Right lobe of liver (tissue), 4 donors: Measurements from ENCODE around the gene RAB11FIP4.

Experiments used
- POLR2A ChIP-seq: fragments of 450-650 bp; IDR thresholded peaks from one replicate; pipeline ENCODE4 v1.6.1; 2017; ENCODE audit warnings: antibody characterized with exemption, mild to moderate bottlenecking
- TF ChIP-seq, protein P1 (sequence below), 4 donors: fragments of 200-600 bp in 3 of 4; fragments of 450-650 bp in 1 of 4; IDR thresholded peaks; one replicate each; pipeline versions ENCODE4 v1.5.1 to v1.8.0; 2016 to 2022; ENCODE audit warnings: antibody characterized with exemption in 4 of 4, mild to moderate bottlenecking in 2 of 4
- donor health status: DM: no; HTN: no; CAD: no.
- donor health status: DM: no; HTN: no; CAD: no.
- donor health status: DM: no; HTN: yes; CAD: no.

DNA sequence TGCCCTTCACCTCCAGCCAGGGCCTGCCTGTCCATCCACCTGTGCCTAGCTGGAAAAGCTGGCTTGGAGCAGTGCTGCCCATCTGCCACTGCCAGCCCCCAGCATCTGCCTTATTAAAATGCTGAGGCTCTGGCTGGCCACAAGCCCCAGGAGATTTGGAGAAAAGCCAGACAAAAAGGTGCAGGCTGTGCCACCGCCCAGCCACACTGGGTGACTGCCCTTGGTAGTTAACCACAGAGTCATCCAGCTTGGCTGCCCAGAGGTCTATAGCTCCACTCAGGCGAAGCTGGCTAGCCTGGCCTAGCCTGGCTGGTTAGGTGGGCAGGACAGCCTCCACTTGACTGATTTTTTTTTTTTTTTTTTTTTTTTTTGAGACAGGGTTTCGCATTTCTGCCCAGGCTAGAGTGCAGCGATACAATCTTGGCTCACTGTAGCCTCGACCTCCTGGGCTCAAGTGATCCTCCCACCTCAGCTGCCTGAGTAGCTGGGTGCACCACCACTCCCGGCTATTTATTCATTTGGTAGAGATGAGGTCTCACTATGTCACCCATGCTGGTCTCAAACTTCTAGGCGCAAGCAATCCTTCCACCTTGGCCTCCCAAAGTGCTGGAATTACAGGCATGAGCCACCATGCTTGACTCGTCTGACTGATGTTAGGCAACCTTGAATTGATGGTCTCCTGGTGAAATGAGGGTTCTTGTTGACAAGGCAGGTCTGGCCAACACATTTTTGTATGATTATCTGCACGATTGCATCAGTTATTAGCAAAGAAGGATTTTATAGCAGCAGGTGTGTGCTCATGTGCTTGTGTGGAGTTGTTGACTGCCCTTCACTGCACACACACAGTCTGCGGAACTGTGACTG, 103.8 kb downstream of the RAB11FIP4 start:
- TF ChIP-seq, protein P1, sequence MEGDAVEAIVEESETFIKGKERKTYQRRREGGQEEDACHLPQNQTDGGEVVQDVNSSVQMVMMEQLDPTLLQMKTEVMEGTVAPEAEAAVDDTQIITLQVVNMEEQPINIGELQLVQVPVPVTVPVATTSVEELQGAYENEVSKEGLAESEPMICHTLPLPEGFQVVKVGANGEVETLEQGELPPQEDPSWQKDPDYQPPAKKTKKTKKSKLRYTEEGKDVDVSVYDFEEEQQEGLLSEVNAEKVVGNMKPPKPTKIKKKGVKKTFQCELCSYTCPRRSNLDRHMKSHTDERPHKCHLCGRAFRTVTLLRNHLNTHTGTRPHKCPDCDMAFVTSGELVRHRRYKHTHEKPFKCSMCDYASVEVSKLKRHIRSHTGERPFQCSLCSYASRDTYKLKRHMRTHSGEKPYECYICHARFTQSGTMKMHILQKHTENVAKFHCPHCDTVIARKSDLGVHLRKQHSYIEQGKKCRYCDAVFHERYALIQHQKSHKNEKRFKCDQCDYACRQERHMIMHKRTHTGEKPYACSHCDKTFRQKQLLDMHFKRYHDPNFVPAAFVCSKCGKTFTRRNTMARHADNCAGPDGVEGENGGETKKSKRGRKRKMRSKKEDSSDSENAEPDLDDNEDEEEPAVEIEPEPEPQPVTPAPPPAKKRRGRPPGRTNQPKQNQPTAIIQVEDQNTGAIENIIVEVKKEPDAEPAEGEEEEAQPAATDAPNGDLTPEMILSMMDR (IDR thresholded peaks at IDR 0.05): no peak
- no peak for TF ChIP-seq POLR2A
